Right lobe of liver (tissue), 4 donors: Measurements from ENCODE around the gene IL4I1.

ENCODE experiments used
- POLR2A ChIP-seq: fragments of 450-650 bp; IDR thresholded peaks from one replicate; pipeline ENCODE4 v1.6.1; 2017; ENCODE audit warnings: antibody characterized with exemption, mild to moderate bottlenecking
- TF ChIP-seq, protein P1 (sequence below), 4 donors: fragments of 200-600 bp in 3 of 4; fragments of 450-650 bp in 1 of 4; IDR thresholded peaks; one replicate each; pipeline versions ENCODE4 v1.5.1 to v1.8.0; 2016 to 2022; ENCODE audit warnings: antibody characterized with exemption in 4 of 4, mild to moderate bottlenecking in 2 of 4
- donor health status: DM: no; HTN: no; CAD: no.
- donor health status: DM: no; HTN: no; CAD: no.
- donor health status: DM: no; HTN: yes; CAD: no.

DNA sequence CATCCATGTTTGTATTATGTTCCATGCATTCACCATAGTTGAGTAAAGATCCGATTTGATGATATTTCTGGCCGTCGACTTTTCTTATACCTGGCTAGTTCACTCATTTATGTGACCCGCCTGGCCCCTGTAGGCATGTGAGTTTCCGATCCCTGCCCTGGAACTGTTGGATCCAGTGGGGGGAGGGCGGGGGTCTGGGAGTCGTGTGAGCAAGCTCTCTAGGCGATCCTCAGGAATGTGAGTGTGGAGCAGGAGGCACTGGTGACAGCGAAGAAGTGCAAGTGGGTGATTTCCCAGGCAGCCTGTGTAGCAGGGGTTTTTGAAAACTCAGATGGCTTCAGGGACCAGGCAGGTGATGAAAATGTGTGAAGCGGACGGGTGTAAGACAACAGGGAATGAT lies 56.4 kb downstream of the IL4I1 start:
- TF ChIP-seq, protein P1, sequence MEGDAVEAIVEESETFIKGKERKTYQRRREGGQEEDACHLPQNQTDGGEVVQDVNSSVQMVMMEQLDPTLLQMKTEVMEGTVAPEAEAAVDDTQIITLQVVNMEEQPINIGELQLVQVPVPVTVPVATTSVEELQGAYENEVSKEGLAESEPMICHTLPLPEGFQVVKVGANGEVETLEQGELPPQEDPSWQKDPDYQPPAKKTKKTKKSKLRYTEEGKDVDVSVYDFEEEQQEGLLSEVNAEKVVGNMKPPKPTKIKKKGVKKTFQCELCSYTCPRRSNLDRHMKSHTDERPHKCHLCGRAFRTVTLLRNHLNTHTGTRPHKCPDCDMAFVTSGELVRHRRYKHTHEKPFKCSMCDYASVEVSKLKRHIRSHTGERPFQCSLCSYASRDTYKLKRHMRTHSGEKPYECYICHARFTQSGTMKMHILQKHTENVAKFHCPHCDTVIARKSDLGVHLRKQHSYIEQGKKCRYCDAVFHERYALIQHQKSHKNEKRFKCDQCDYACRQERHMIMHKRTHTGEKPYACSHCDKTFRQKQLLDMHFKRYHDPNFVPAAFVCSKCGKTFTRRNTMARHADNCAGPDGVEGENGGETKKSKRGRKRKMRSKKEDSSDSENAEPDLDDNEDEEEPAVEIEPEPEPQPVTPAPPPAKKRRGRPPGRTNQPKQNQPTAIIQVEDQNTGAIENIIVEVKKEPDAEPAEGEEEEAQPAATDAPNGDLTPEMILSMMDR (IDR thresholded peaks at IDR 0.05), result no peak
- TF ChIP-seq POLR2A, result no peak
